ENCODE measurements around the gene MAST4. TPM values are rescaled to one million over a fixed set of nuclear protein-coding genes. Genes with fewer than 3 reads are reported as not detected.

Gene MAST4
- total RNA-seq, 1 experiment from 2014 or later, result 10.9 TPM

GRCh38 chr5:66739021-66739420 lies 142.8 kb downstream of the MAST4 start:
- H3K4me3 Mint-ChIP-seq (ENCODE audit: low read depth, unreplicated experiment), result no peak overlapping the region
- intact Hi-C loops (cut with micrococcal nuclease; ENCODE audit: unreplicated experiment), result no loop called here
- CTCF ChIA-PET, result no interaction called here
- no TSS peak for BruUV-seq (replicated peaks)
- no peak overlapping the region for H3K27ac Mint-ChIP-seq (ENCODE audit: unreplicated experiment)
- no peak for DNase-seq
- H3K36me3 Mint-ChIP-seq (ENCODE audit: insufficient read depth, unreplicated experiment), result no peaks in the 10 kb centered on the region
- H3K4me1 Mint-ChIP-seq (ENCODE audit: low read depth, unreplicated experiment), result peaks cover 7% of the 10 kb centered on the region
- peaks cover 94% of the 10 kb centered on the region for H3K27me3 Mint-ChIP-seq (ENCODE audit: unreplicated experiment)
- TF ChIP-seq, protein P1, sequence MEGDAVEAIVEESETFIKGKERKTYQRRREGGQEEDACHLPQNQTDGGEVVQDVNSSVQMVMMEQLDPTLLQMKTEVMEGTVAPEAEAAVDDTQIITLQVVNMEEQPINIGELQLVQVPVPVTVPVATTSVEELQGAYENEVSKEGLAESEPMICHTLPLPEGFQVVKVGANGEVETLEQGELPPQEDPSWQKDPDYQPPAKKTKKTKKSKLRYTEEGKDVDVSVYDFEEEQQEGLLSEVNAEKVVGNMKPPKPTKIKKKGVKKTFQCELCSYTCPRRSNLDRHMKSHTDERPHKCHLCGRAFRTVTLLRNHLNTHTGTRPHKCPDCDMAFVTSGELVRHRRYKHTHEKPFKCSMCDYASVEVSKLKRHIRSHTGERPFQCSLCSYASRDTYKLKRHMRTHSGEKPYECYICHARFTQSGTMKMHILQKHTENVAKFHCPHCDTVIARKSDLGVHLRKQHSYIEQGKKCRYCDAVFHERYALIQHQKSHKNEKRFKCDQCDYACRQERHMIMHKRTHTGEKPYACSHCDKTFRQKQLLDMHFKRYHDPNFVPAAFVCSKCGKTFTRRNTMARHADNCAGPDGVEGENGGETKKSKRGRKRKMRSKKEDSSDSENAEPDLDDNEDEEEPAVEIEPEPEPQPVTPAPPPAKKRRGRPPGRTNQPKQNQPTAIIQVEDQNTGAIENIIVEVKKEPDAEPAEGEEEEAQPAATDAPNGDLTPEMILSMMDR (IDR thresholded peaks at IDR 0.05; ENCODE audit: unreplicated experiment), result no peak
- no peaks in the 10 kb centered on the region for H3K9me3 Mint-ChIP-seq (ENCODE audit: low read depth, unreplicated experiment)

DNA sequence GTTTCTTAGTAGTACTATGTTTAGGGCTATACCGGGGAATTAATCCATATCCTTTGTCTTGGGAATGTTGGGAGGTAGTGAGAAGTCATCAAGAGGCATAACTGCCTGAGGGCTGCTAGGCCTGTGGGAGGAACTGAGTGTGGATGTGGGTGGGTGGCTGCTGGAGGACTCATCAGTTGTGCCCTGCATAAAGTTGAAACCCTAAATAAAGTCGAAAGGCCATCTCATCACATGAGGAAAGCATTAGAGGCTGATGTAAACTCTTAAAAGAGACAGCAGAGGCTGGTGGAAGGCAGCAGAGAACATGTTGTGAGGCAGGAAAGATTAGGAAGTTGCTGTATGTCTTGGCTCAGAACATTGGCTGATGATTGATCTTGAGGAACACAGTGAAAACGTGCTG lies 143.8 kb downstream of the MAST4 start:
- no peaks in the 10 kb centered on the region for H3K9me3 Mint-ChIP-seq (ENCODE audit: low read depth, unreplicated experiment)
- H3K4me1 Mint-ChIP-seq (ENCODE audit: low read depth, unreplicated experiment), result peaks cover 13% of the 10 kb centered on the region
- CTCF ChIA-PET, result no interaction called here
- H3K4me3 Mint-ChIP-seq (ENCODE audit: low read depth, unreplicated experiment), result no peak overlapping the region
- intact Hi-C loops (cut with micrococcal nuclease; ENCODE audit: unreplicated experiment), result loop anchor here (5.0 kb wide), 1 partner anchor 433 kb away; no protein-coding TSS in a partner anchor
- H3K27me3 Mint-ChIP-seq (ENCODE audit: unreplicated experiment), result peaks cover 90% of the 10 kb centered on the region
- no peaks in the 10 kb centered on the region for H3K36me3 Mint-ChIP-seq (ENCODE audit: insufficient read depth, unreplicated experiment)
- DNase-seq, result no peak
- TF ChIP-seq, protein P1 (IDR thresholded peaks at IDR 0.05; ENCODE audit: unreplicated experiment), result no peak
- BruUV-seq (replicated peaks), result no TSS peak
- H3K27ac Mint-ChIP-seq (ENCODE audit: unreplicated experiment), result no peak overlapping the region

DNA sequence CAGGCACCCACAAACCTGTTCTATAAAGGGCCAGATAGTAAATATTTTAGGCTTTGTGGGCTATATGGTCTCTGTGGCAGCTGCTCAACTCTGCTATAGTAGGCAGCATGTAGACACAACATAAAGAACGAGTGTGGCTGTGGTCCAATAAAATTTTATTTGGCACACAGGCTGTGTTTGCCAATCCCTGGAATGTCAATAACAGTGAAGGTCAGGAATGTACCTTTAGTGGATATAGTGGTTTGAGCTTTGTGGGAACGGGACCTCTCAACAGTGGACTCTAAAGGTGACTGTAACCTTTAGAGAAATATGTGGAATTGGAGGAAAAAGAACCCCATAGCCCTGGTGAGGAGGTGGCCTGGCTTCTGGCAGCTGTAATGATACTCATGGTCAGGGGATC lies 145.2 kb downstream of the MAST4 start:
- Mint-ChIP-seq H3K4me1 (ENCODE audit: low read depth, unreplicated experiment) (peaks cover 13% of the 10 kb centered on the region), H3K27ac (ENCODE audit: unreplicated experiment) (no peak overlapping the region), H3K27me3 (ENCODE audit: unreplicated experiment) (peaks cover 91% of the 10 kb centered on the region), H3K9me3 (ENCODE audit: low read depth, unreplicated experiment) (no peaks in the 10 kb centered on the region), H3K36me3 (ENCODE audit: insufficient read depth, unreplicated experiment) (no peaks in the 10 kb centered on the region), H3K4me3 (ENCODE audit: low read depth, unreplicated experiment) (no peak overlapping the region)
- DNase-seq, result no peak
- CTCF ChIA-PET, result interaction anchor here (1.0 to 2.9 kb wide), 4 partner anchors 16 to 435 kb away, joined by 3 to 9 read pairs (median 5); no protein-coding TSS in a partner anchor
- TF ChIP-seq, protein P1 (IDR thresholded peaks at IDR 0.05; ENCODE audit: unreplicated experiment), result no peak
- intact Hi-C loops (cut with micrococcal nuclease; ENCODE audit: unreplicated experiment), result loop anchor here (5.0 kb wide), 1 partner anchor 434 kb away; no protein-coding TSS in a partner anchor
- BruUV-seq (replicated peaks), result no TSS peak

DNA sequence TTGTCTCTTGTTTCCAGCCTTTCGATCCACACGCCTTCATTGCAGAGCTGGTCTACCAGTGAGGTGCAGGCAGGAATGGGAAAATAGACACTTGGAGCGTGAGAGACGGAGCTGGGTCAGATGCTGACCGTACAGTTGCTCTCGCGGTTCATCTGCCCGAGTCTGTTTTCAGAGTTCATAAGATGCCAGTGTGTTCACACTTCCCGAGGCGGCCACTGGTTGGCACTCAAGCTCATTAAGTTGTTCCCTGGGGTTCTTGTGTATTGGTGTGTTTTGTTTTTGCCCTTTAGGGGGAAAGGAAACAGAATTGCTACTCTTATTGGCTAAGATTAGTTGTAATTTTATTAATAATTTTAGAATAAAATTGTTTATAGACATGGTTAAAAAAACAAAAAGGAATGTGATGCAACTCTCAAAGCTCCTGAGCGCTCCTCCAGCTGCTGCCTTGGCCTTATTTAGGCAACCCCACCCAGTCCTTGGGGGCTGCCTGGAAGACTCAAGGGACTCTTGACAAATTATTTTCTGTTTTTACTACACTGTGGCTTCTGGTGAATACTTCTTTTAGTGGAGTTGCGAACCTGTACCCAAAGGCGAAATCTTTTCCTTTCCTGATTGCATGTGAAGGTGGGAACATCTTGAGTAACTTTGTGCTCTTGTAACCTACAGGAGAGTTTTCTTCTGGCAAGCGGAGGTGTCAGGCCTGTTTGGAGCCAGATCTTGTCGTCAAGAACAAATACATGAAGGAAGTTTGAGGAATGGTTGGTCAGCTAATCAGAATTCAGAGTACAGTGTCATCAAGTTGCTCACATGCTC lies 146.1 kb downstream of the MAST4 start:
- TF ChIP-seq, protein P1 (IDR thresholded peaks at IDR 0.05; ENCODE audit: unreplicated experiment), result no peak
- CTCF ChIA-PET, result interaction anchor here (0.5 to 2.9 kb wide), 8 partner anchors 13 to 436 kb away, joined by 3 to 9 read pairs (median 4); no protein-coding TSS in a partner anchor
- Mint-ChIP-seq H3K4me3 (ENCODE audit: low read depth, unreplicated experiment) (no peak overlapping the region), H3K36me3 (ENCODE audit: insufficient read depth, unreplicated experiment) (no peaks in the 10 kb centered on the region), H3K9me3 (ENCODE audit: low read depth, unreplicated experiment) (no peaks in the 10 kb centered on the region), H3K27ac (ENCODE audit: unreplicated experiment) (no peak overlapping the region), H3K4me1 (ENCODE audit: low read depth, unreplicated experiment) (peaks cover 13% of the 10 kb centered on the region), H3K27me3 (ENCODE audit: unreplicated experiment) (peaks cover 91% of the 10 kb centered on the region)
- intact Hi-C loops (cut with micrococcal nuclease; ENCODE audit: unreplicated experiment), result loop anchor here (5.0 kb wide), 1 partner anchor 435 kb away; no protein-coding TSS in a partner anchor
- BruUV-seq (replicated peaks), result no TSS peak
- DNase-seq, result peak; percentile 42
